Epithelial cell of proximal tubule (primary cell): Measurements from ENCODE around the gene SUPT3H. TPM values are rescaled to one million over a fixed set of nuclear protein-coding genes. Genes with fewer than 3 reads are reported as not detected.
"Not testable (repeated sequence)": the region's sequence is repeated elsewhere in the genome, so short reads cannot be mapped to it uniquely, and the experiment has no call there.

ENCODE experiments used
- DNase-seq: peaks from one replicate; pipeline ENCODE4 v3.0.0-alpha.2; 2011; ENCODE audit warnings: low read depth
- H3K4me3 ChIP-seq: 2 replicates; pipeline ENCODE4 v1.5.1; 2011; ENCODE audit warnings: low read depth, mild to moderate bottlenecking, low read length
- total RNA-seq: library from RNA; depleted of rRNA; stranded (reverse); fragments of >200 nt; gene quantifications from 2 replicates; pipeline ENCODE4 v1.2.3, GENCODE V29; 2015
- TF ChIP-seq, protein P1 (sequence below): conservative IDR thresholded peaks from 2 replicates; pipeline ENCODE4 v1.5.1; 2012; ENCODE audit warnings: low read depth, mild to moderate bottlenecking, low read length

Gene SUPT3H
- total RNA-seq, 1 donor from 2014 or later = 11.5 TPM

DNA sequence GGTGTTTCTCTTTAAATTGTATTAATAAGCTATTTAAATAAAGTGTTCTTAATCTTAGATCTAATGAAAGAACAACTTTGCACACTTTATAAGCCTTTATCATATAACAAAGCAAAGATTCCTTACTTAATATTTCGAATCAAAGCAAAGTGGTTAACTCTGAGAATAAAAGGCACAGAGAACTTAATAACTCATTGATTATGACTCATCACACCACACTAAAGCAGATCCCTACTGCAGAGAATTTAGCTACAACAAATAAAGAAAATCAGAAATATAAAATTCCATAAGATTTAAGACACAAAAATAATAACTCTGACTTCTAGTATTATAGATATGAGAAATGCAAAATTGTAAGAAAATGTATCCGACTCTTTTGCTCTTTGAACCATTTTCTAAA, 185.2 kb downstream of the SUPT3H start:
- DNase-seq = no peak
- TF ChIP-seq, protein P1, sequence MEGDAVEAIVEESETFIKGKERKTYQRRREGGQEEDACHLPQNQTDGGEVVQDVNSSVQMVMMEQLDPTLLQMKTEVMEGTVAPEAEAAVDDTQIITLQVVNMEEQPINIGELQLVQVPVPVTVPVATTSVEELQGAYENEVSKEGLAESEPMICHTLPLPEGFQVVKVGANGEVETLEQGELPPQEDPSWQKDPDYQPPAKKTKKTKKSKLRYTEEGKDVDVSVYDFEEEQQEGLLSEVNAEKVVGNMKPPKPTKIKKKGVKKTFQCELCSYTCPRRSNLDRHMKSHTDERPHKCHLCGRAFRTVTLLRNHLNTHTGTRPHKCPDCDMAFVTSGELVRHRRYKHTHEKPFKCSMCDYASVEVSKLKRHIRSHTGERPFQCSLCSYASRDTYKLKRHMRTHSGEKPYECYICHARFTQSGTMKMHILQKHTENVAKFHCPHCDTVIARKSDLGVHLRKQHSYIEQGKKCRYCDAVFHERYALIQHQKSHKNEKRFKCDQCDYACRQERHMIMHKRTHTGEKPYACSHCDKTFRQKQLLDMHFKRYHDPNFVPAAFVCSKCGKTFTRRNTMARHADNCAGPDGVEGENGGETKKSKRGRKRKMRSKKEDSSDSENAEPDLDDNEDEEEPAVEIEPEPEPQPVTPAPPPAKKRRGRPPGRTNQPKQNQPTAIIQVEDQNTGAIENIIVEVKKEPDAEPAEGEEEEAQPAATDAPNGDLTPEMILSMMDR = no peak
- no peak overlapping the region for H3K4me3 ChIP-seq

- DNase-seq = no peak
- H3K4me3 ChIP-seq = no peak overlapping the region
- TF ChIP-seq, protein P1 = no peak
Observed at GRCh38 chr6:45191414-45191813, 186.3 kb downstream of the SUPT3H start.

DNA sequence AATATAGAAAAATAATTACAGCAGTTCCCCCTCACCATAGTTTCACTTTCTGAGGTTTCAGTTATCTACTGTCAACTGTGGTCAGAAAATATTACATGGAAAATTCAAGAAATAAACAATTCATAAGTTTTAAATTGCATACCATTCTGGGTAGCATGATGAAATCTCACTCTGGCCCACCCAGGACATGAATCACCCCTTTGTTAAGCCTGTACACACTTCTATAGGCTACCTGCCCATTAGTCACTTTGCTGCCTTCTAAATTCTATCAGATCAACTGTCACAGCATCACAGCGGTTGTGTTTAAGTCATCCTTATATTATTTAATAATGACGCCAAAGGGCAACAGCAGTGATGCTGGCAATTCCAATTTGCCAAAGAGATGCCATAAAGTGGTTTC, 189.9 kb downstream of the SUPT3H start:
- no peak for DNase-seq

DNA sequence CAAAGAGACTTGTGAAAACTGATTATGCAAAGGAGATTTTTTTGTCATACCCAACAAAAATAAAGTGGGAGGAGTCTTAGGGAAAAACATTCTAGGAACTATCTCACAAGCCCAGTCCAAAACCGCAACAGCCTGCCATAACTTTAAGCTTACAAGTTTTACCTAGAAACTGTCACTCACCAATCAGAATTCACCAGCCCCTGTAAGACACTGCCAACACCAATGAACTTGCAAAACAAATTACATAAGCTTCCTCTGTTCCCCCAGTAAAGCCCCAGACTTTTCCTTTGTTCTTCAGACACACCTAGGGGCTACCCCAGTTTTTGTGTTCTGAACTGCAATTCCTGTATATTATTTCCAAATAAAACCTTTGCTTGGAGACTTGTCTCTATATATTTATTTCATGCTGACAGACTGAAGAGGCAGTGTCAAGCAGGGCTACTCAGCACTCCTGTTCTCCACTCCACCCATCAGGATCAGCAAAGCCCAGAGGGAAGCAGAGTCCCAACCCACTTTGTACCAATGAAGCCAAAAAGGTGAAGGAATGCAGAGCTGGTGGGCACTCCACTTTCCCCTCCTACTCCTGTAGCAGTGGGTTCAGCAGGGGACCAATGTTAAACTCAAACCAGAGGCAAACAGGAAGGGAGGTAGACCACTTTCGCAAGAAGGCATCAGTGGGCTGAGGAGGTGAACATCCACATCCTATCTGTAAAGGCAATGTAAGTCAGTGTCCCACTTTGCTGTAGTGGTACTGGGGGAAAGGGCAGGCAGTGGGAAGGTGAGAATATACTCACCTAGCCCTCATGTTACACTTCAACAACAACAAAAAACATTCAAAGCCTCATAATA, 192.1 kb downstream of the SUPT3H start:
- TF ChIP-seq, protein P1 = no peak
- no peak overlapping the region for H3K4me3 ChIP-seq
- DNase-seq = no peak

More for the DNA sequence above, 189.9 kb downstream of the SUPT3H start:
- H3K4me3 ChIP-seq = no peak overlapping the region
- TF ChIP-seq, protein P1 = no peak

- TF ChIP-seq, protein P1 = no peak
Observed at GRCh38 chr6:45184937-45185336, 192.8 kb downstream of the SUPT3H start.

GRCh38 chr6:45184040-45184439, 193.7 kb downstream of the SUPT3H start:
- H3K4me3 ChIP-seq = no peak overlapping the region
- TF ChIP-seq, protein P1 = no peak
- no peak for DNase-seq

More at GRCh38 chr6:45184937-45185336, 192.8 kb downstream of the SUPT3H start:
- DNase-seq = no peak
- no peak overlapping the region for H3K4me3 ChIP-seq

GRCh38 chr6:45176373-45176772, 201.4 kb downstream of the SUPT3H start:
- H3K4me3 ChIP-seq, DNase-seq: not testable (repeated sequence)
